PC-9 (cell line): ENCODE measurements around the gene EXOC7.

ENCODE experiments used
- CTCF ChIP-seq: fragments of 200-600 bp; sonication (generic); conservative IDR thresholded peaks from 2 replicates; pipeline ENCODE4 v1.6.1; 2017; ENCODE audit warnings: mixed run types, antibody characterized with exemption, mild to moderate bottlenecking, moderate library complexity
- EZH2 ChIP-seq: fragments of 200-600 bp; sonication (generic); IDR thresholded peaks from 2 replicates; pipeline ENCODE4 v1.8.0; 2017; ENCODE audit warnings: antibody characterized with exemption, low read depth

GRCh38 chr17:76123191-76123499, 19.6 kb upstream of the EXOC7 start:
- TF ChIP-seq CTCF (no peak), EZH2 (no peak)
